ENCODE data around the gene CHAT. TPM values are rescaled to one million over a fixed set of nuclear protein-coding genes. Genes with fewer than 3 reads are reported as not detected.

CHAT gene
- total RNA-seq, 1 donor from 2014 or later: not detected

- ATAC-seq: no peak
- H3K36me3 ChIP-seq: no peaks in the 10 kb centered on the region
- no peaks in the 10 kb centered on the region for H3K4me1 ChIP-seq
- no peak for DNase-seq
- no peak overlapping the region for H3K4me3 ChIP-seq
- intact Hi-C loops (cut with DNase I): no loop called here
- H3K27me3 ChIP-seq (ENCODE audit: low read depth): no peaks in the 10 kb centered on the region
- no peak overlapping the region for H3K27ac ChIP-seq
- H3K9me3 ChIP-seq: peaks cover 5% of the 10 kb centered on the region
- no peak for TF ChIP-seq CTCF (IDR thresholded peaks at IDR 0.05)
Observed at GRCh38 chr10:49664842-49665355, 51.1 kb downstream of the CHAT start.

GRCh38 chr10:49666054-49666615 is 52.3 kb downstream of the CHAT start:
- intact Hi-C loops (cut with DNase I): no loop called here
- DNase-seq: no peak
- H3K36me3 ChIP-seq: no peaks in the 10 kb centered on the region
- no peak for ATAC-seq
- H3K4me1 ChIP-seq: no peaks in the 10 kb centered on the region
- no peak for TF ChIP-seq CTCF (IDR thresholded peaks at IDR 0.05)
- no peak overlapping the region for H3K4me3 ChIP-seq
- no peak overlapping the region for H3K27ac ChIP-seq
- no peaks in the 10 kb centered on the region for H3K9me3 ChIP-seq
- no peaks in the 10 kb centered on the region for H3K27me3 ChIP-seq (ENCODE audit: low read depth)

- no peak for TF ChIP-seq CTCF (IDR thresholded peaks at IDR 0.05)
- no peaks in the 10 kb centered on the region for H3K4me1 ChIP-seq
- ATAC-seq: no peak
- DNase-seq: no peak
- intact Hi-C loops (cut with DNase I): no loop called here
- no peak overlapping the region for H3K27ac ChIP-seq
- H3K36me3 ChIP-seq: no peaks in the 10 kb centered on the region
- H3K9me3 ChIP-seq: no peaks in the 10 kb centered on the region
- H3K27me3 ChIP-seq (ENCODE audit: low read depth): no peaks in the 10 kb centered on the region
- H3K4me3 ChIP-seq: no peak overlapping the region
Observed at GRCh38 chr10:49666685-49667084, 52.8 kb downstream of the CHAT start.

GRCh38 chr10:49667991-49668390 is 54.2 kb downstream of the CHAT start:
- H3K9me3 ChIP-seq: no peaks in the 10 kb centered on the region
- DNase-seq (no peak), ATAC-seq (no peak)
- H3K27me3 ChIP-seq (ENCODE audit: low read depth): no peaks in the 10 kb centered on the region
- no peak overlapping the region for H3K27ac ChIP-seq
- intact Hi-C loops (cut with DNase I): no loop called here
- H3K36me3 ChIP-seq: no peaks in the 10 kb centered on the region
- no peaks in the 10 kb centered on the region for H3K4me1 ChIP-seq
- no peak for TF ChIP-seq CTCF (IDR thresholded peaks at IDR 0.05)
- no peak overlapping the region for H3K4me3 ChIP-seq

- Histone ChIP-seq H3K36me3 (no peaks in the 10 kb centered on the region), H3K4me3 (no peak overlapping the region)
- intact Hi-C loops (cut with DNase I): no loop called here
Observed at GRCh38 chr10:49668684-49669083, 54.8 kb downstream of the CHAT start.

More at GRCh38 chr10:49668684-49669083, 54.8 kb downstream of the CHAT start:
- ATAC-seq (no peak), DNase-seq (no peak)
- Histone ChIP-seq H3K9me3 (no peaks in the 10 kb centered on the region), H3K4me1 (no peaks in the 10 kb centered on the region), H3K27me3 (ENCODE audit: low read depth) (no peaks in the 10 kb centered on the region), H3K27ac (no peak overlapping the region)
- no peak for TF ChIP-seq CTCF (IDR thresholded peaks at IDR 0.05)
